ENCODE results near the gene SLC5A1. TPM values are rescaled to one million over a fixed set of nuclear protein-coding genes. Genes with fewer than 3 reads are reported as not detected.

SLC5A1 gene
- total and polyA plus RNA-seq, 2 of the 13 experiments (the other 11 are each of a cell fraction or from before 2014, with no cell fraction given), result not detected

GRCh38 chr22:32044913-32045312 lies 1.9 kb downstream of the SLC5A1 start (continued):
- TF ChIP-seq THAP8 (CRISPR knock-in tag; IDR thresholded peaks at IDR 0.05; ENCODE audit: borderline replicate concordance), result no peak

- WGBS (ENCODE audit: low lambda C conversion rate), result 54% methylated on average over 2 of the region's 2 CpGs
- FAIRE-seq (no peak), DNase-seq (ENCODE audit: low spot score) (no peak), ATAC-seq (no peak)
- Histone ChIP-seq H3K79me2 (ENCODE audit: insufficient read depth, low read length) (no peaks in the 10 kb centered on the region), H3K9ac (ENCODE audit: insufficient read depth, low read depth, low read length) (no peak overlapping the region), H3K27ac (ENCODE audit: extremely low read length, insufficient read depth, low read length) (no peak overlapping the region), H3K4me1 (ENCODE audit: insufficient read depth, low read length) (no peaks in the 10 kb centered on the region), H4K20me1 (ENCODE audit: insufficient read depth, low read length) (no peaks in the 10 kb centered on the region), H3K27me3 (ENCODE audit: control insufficient read depth in 1 of 2, insufficient read depth in 2 of 2, low read length in 2 of 2) (peaks cover 0 to 12% of the 10 kb centered on the region in 2 experiments; a peak in 4 of 5 replicates), H3K36me3 (replicated peaks in 1 of 2; ENCODE audit: control insufficient read depth in 1 of 2, insufficient read depth in 2 of 2, low read length in 2 of 2) (no peaks in the 10 kb centered on the region), H3K4me3 (replicated peaks in 1 of 3; ENCODE audit: insufficient read depth in 1 of 3, low read depth in 2 of 3, low read length in 3 of 3) (no peak overlapping the region), H2AFZ (ENCODE audit: low read length) (no peak overlapping the region), H3K4me2 (ENCODE audit: low read depth, low read length) (no peak overlapping the region), H3K9me3 (ENCODE audit: low read length) (no peaks in the 10 kb centered on the region)
- intact Hi-C loops (cut with micrococcal nuclease; ENCODE audit: unreplicated experiment), result no loop called here
- ChIA-PET CTCF (ENCODE audit: low intra/inter-chr PET ratio, low total read pairs) (no interaction called here), POLR2A (no interaction called here)
- BruUV-seq (replicated peaks), result no TSS peak
- in situ Hi-C loops (cut with HindIII; ENCODE audit: extremely low pct_ligation_motif_present, low pct_unique_long_range_greater_than_20kb), result no loop called here
- TF ChIP-seq ZFY (CRISPR knock-in tag; IDR thresholded peaks at IDR 0.05) (no peak), SPEN (CRISPR knock-in tag; IDR thresholded peaks at IDR 0.05; ENCODE audit: low read depth) (no peak), ZNF609 (CRISPR knock-in tag; IDR thresholded peaks at IDR 0.05; ENCODE audit: borderline replicate concordance) (no peak), ZNF362 (CRISPR knock-in tag; IDR thresholded peaks at IDR 0.05; ENCODE audit: borderline replicate concordance) (no peak), PCBP2 (optimal IDR thresholded peaks at IDR 0.05; ENCODE audit: low read depth, low read length, poor library complexity, severe bottlenecking) (no peak), ZC3H4 (CRISPR knock-in tag; IDR thresholded peaks at IDR 0.05; ENCODE audit: borderline replicate concordance) (no peak), KDM6A (CRISPR knock-in tag; IDR thresholded peaks at IDR 0.05; ENCODE audit: low read depth) (no peak), HMGXB4 (CRISPR knock-in tag; IDR thresholded peaks at IDR 0.05; ENCODE audit: borderline replicate concordance in 1 of 2, low read depth in 1 of 2) (no peak), ZNF570 (CRISPR knock-in tag; IDR thresholded peaks at IDR 0.05; ENCODE audit: borderline replicate concordance) (no peak)
Observed at GRCh38 chr22:32048069-32048468, 5.0 kb downstream of the SLC5A1 start.

Measured in HepG2 (cell line).